ENCODE results near the gene CACNA1A. TPM values are rescaled to one million over a fixed set of nuclear protein-coding genes. Genes with fewer than 3 reads are reported as not detected.

Gene CACNA1A
- total and polyA plus RNA-seq, 2 of the 4 experiments (the other 2 are of a cell fraction), result 5.9 to 15.0 TPM

DNA sequence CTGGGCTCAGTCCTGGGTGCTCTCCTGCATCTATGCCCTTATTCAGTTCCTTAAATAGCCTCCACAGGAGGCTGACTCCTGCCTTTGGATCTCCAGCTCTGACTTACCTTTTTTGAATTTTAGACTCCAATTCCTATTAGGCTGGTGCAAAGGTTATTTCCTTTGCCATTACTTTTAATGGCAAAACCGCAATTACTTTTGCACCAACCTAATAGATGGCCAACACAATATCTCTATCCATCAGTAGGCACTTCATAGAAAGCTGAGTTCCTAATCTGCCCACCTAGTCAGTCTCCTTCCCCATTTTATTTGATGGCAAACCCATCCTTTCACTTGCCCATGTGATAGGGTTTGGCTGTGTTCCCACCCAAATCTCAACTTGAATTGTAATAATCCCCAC, 95.3 kb downstream of the CACNA1A start:
- dilution Hi-C loops (cut with HindIII; ENCODE audit: low sequenced_read_pairs, unreplicated experiment) (no loop called here), intact Hi-C loops (cut with micrococcal nuclease) (no loop called here), in situ Hi-C loops (cut with MboI; ENCODE audit: low sequenced_read_pairs) (no loop called here)
- Histone ChIP-seq H3K4ac (ENCODE audit: low read depth, low read length) (no peak overlapping the region), H4K20me1 (ENCODE audit: insufficient read depth, low read length) (no peaks in the 10 kb centered on the region), H3K4me1 (ENCODE audit: control insufficient read depth, insufficient read depth, low read length) (no peaks in the 10 kb centered on the region), H3K27ac (ENCODE audit: insufficient read depth, low read length) (no peak overlapping the region), H2BK15ac (ENCODE audit: low read depth, low read length) (no peak overlapping the region), H2BK20ac (ENCODE audit: low read depth, low read length) (no peak overlapping the region), H3K9me3 (ENCODE audit: control insufficient read depth, insufficient read depth, low read length) (no peaks in the 10 kb centered on the region), H2BK120ac (ENCODE audit: low read depth, low read length) (no peak overlapping the region), H2BK5ac (ENCODE audit: low read depth, low read length, poor library complexity, severe bottlenecking) (no peak overlapping the region), H2AK9ac (replicated peaks; ENCODE audit: low read depth, low read length, poor library complexity) (no peak overlapping the region), H3K27me3 (ENCODE audit: control insufficient read depth, insufficient read depth, low read length) (no peaks in the 10 kb centered on the region), H3K56ac (ENCODE audit: extremely low read depth, insufficient read depth, low read length) (no peak overlapping the region), H3K4me2 (ENCODE audit: low read depth, low read length) (no peak overlapping the region), H2AK5ac (ENCODE audit: low read depth, low read length) (no peak overlapping the region), H3K79me1 (ENCODE audit: low read depth in 1 of 2, low read length in 2 of 2) (no peaks in the 10 kb centered on the region; a peak in 1 of 4 replicates), H3K18ac (ENCODE audit: low read depth, low read length) (no peak overlapping the region), H3K23ac (ENCODE audit: low read depth, low read length) (no peak overlapping the region), H2AFZ (replicated peaks; ENCODE audit: low read length, poor library complexity) (no peak overlapping the region), H3K36me3 (ENCODE audit: control insufficient read depth, insufficient read depth, low read length) (no peaks in the 10 kb centered on the region), H4K5ac (ENCODE audit: low read depth, low read length) (no peak overlapping the region), H3K14ac (replicated peaks; ENCODE audit: low read depth, low read length) (no peak overlapping the region), H4K91ac (ENCODE audit: insufficient read depth, low read depth, low read length) (no peak overlapping the region), H4K8ac (ENCODE audit: low read depth in 2 of 2, low read length in 2 of 2) (no peak overlapping the region), H3K4me3 (ENCODE audit: insufficient read depth, low read depth, low read length) (no peak overlapping the region), H3K9me1 (ENCODE audit: insufficient read depth, low read length) (no peaks in the 10 kb centered on the region), H3K9ac (ENCODE audit: low read depth, low read length) (no peak overlapping the region)
- WGBS, 2 experiments (ENCODE audit: extremely low coverage in 2 of 2, insufficient read length in 1 of 2), result no CpG with 5 or more reads among the region's 1 CpG
- DNase-seq, result no peak
- ChIA-PET CTCF (no interaction called here), POLR2A (ENCODE audit: unreplicated experiment) (interaction anchor here (0.6 kb wide), 1 partner anchor 36 kb away, joined by 3 read pairs; no protein-coding TSS in a partner anchor)
- TF ChIP-seq FOS (IDR thresholded peaks at IDR 0.05; ENCODE audit: low read depth, low read length) (no peak), RAD21 (IDR thresholded peaks at IDR 0.05; ENCODE audit: low read length) (no peak), RCOR1 (IDR thresholded peaks at IDR 0.05; ENCODE audit: insufficient replicate concordance, low read length) (no peak)
- TF ChIP-seq, protein P1, sequence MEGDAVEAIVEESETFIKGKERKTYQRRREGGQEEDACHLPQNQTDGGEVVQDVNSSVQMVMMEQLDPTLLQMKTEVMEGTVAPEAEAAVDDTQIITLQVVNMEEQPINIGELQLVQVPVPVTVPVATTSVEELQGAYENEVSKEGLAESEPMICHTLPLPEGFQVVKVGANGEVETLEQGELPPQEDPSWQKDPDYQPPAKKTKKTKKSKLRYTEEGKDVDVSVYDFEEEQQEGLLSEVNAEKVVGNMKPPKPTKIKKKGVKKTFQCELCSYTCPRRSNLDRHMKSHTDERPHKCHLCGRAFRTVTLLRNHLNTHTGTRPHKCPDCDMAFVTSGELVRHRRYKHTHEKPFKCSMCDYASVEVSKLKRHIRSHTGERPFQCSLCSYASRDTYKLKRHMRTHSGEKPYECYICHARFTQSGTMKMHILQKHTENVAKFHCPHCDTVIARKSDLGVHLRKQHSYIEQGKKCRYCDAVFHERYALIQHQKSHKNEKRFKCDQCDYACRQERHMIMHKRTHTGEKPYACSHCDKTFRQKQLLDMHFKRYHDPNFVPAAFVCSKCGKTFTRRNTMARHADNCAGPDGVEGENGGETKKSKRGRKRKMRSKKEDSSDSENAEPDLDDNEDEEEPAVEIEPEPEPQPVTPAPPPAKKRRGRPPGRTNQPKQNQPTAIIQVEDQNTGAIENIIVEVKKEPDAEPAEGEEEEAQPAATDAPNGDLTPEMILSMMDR (conservative IDR thresholded peaks at IDR 0.05; ENCODE audit: low read depth, low read length), result no peak
- BruUV-seq (replicated peaks), result no TSS peak
- no peak for ATAC-seq (ENCODE audit: low read depth)

All from IMR-90 (cell line).